CD4-positive, CD25-positive, alpha-beta regulatory T cell (primary cell): ENCODE results near the gene CHD1L. TPM values are rescaled to one million over a fixed set of nuclear protein-coding genes. Genes with fewer than 3 reads are reported as not detected.
"Not testable (repeated sequence)": the region's sequence is repeated elsewhere in the genome, so short reads cannot be mapped to it uniquely, and the experiment has no call there.

ENCODE experiments used
- ATAC-seq, 2 donors: fragments of 150-1000 bp; cut with Tn5 transposase; one replicate each; pipeline ENCODE4 v1.10.0; 2021; ENCODE audit warnings: low read depth in 2 of 2, moderate number of reproducible peaks in 2 of 2, moderate library complexity in 1 of 2
- DNase-seq, 3 donors: peaks; one replicate each; pipeline versions ENCODE4 v3.0.0 to v3.0.0-alpha.2; 2012 to 2022; ENCODE audit warnings: mixed read lengths in 1 of 3
- H3K27ac ChIP-seq: one replicate; pipeline ENCODE4 v1.7.0; 2013; ENCODE audit warnings: mild to moderate bottlenecking, low read length; ENCODE audit not compliant: insufficient read depth, poor library complexity, severe bottlenecking
- H3K27me3 ChIP-seq: one replicate; pipeline ENCODE4 v1.7.0; 2013; ENCODE audit warnings: low read length; ENCODE audit not compliant: control insufficient read depth, insufficient read depth
- H3K36me3 ChIP-seq: one replicate; pipeline ENCODE4 v1.7.0; 2013; ENCODE audit warnings: mild to moderate bottlenecking, low read length, moderate library complexity; ENCODE audit not compliant: control insufficient read depth, insufficient read depth
- H3K4me1 ChIP-seq: 2 replicates; pipeline ENCODE4 v1.7.0; 2013; ENCODE audit warnings: mild to moderate bottlenecking, low read length; ENCODE audit not compliant: insufficient read depth, control insufficient read depth, poor library complexity, severe bottlenecking
- H3K4me3 ChIP-seq: one replicate; pipeline ENCODE4 v1.7.0; 2013; ENCODE audit warnings: low read depth, mild to moderate bottlenecking, low read length, moderate library complexity
- H3K9me3 ChIP-seq, 2 experiments: 1 replicate in 1 of 2; 2 replicates in 1 of 2; pipeline ENCODE4 v1.7.0; 2013; ENCODE audit warnings: low read length in 2 of 2, mild to moderate bottlenecking in 1 of 2, moderate library complexity in 1 of 2; ENCODE audit not compliant: control insufficient read depth in 2 of 2
- H3K27ac Mint-ChIP-seq, 3 donors: one replicate each; pipeline ENCODE4 v1.8.0; 2020 to 2022; ENCODE audit warnings: mild to moderate bottlenecking in 3 of 3, mixed read lengths in 3 of 3, moderate library complexity in 2 of 3
- H3K27me3 Mint-ChIP-seq: one replicate; pipeline ENCODE4 v1.8.0; 2022; ENCODE audit warnings: mild to moderate bottlenecking, mixed read lengths
- H3K36me3 Mint-ChIP-seq: one replicate; pipeline ENCODE4 v1.8.0; 2020; ENCODE audit warnings: mixed read lengths
- H3K4me1 Mint-ChIP-seq, 4 donors: one replicate each; pipeline ENCODE4 v1.8.0; 2020 to 2022; ENCODE audit warnings: mixed read lengths in 4 of 4, mild to moderate bottlenecking in 1 of 4
- H3K4me3 Mint-ChIP-seq, 4 donors: one replicate each; pipeline ENCODE4 v1.8.0; 2020 to 2022; ENCODE audit warnings: mild to moderate bottlenecking in 4 of 4, mixed read lengths in 4 of 4, moderate library complexity in 3 of 4
- H3K9me3 Mint-ChIP-seq, 7 donors: one replicate each; pipeline ENCODE4 v1.8.0; 2020 to 2022; ENCODE audit warnings: mixed read lengths in 7 of 7, mild to moderate bottlenecking in 3 of 7, moderate library complexity in 2 of 7
- polyA plus RNA-seq, 4 donors: library from polyadenylated mRNA; unstranded; fragments of 300-500 nt; fragmentation: Illumina TruSeq; gene quantifications; one replicate each; pipeline ENCODE4 v1.2.3, GENCODE V29; 2021
- total RNA-seq: library from RNA; stranded (reverse); gene quantifications from one replicate; pipeline ENCODE4 v1.2.3, GENCODE V29; 2022

Gene CHD1L
- total and polyA plus RNA-seq, 5 donors from 2014 or later: 11.9 to 25.3 (median 17.8) TPM

- Histone ChIP-seq H3K4me1 (no peaks in the 10 kb centered on the region), H3K36me3 (no peaks in the 10 kb centered on the region), H3K9me3 (no peaks in the 10 kb centered on the region), H3K27me3 (peaks cover 2% of the 10 kb centered on the region), H3K27ac (no peak overlapping the region), H3K4me3 (no peak overlapping the region)
- Mint-ChIP-seq H3K4me1 (peaks cover 0 to 2% (median 0%) of the 10 kb centered on the region in 4 donors), H3K27ac (no peak overlapping the region), H3K4me3 (no peak overlapping the region), H3K27me3 (peaks cover 8% of the 10 kb centered on the region), H3K36me3 (peaks cover 2% of the 10 kb centered on the region), H3K9me3 (no peaks in the 10 kb centered on the region)
- no peak for ATAC-seq
- no peak for DNase-seq
Measured at GRCh38 chr1:147216124-147216523, 26.4 kb upstream of the CHD1L start.

GRCh38 chr1:147217141-147217540 lies 25.3 kb upstream of the CHD1L start:
- no peak overlapping the region for H3K4me3 Mint-ChIP-seq
- ATAC-seq (no peak), DNase-seq (no peak)
- H3K27ac Mint-ChIP-seq: no peak overlapping the region
- no peak overlapping the region for H3K27ac ChIP-seq
- no peak overlapping the region for H3K4me3 ChIP-seq
- no peaks in the 10 kb centered on the region for H3K9me3 Mint-ChIP-seq
- H3K4me1 ChIP-seq: no peaks in the 10 kb centered on the region
- H3K36me3 Mint-ChIP-seq: peaks cover 2% of the 10 kb centered on the region
- H3K27me3 ChIP-seq: peaks cover 2% of the 10 kb centered on the region
- H3K27me3 Mint-ChIP-seq: peaks cover 8% of the 10 kb centered on the region
- H3K36me3 ChIP-seq: no peaks in the 10 kb centered on the region
- peaks cover 0 to 2% (median 0%) of the 10 kb centered on the region in 4 donors for H3K4me1 Mint-ChIP-seq
- no peaks in the 10 kb centered on the region for H3K9me3 ChIP-seq

GRCh38 chr1:147218606-147219005 lies 23.9 kb upstream of the CHD1L start:
- Histone ChIP-seq H3K4me3 (no peak overlapping the region), H3K4me1 (no peaks in the 10 kb centered on the region), H3K27ac (no peak overlapping the region), H3K27me3 (peaks cover 2% of the 10 kb centered on the region), H3K9me3 (no peaks in the 10 kb centered on the region), H3K36me3 (no peaks in the 10 kb centered on the region)
- peaks cover 8% of the 10 kb centered on the region for H3K27me3 Mint-ChIP-seq
- H3K27ac Mint-ChIP-seq: no peak overlapping the region
- ATAC-seq (no peak), DNase-seq (no peak)
- no peaks in the 10 kb centered on the region for H3K9me3 Mint-ChIP-seq
- H3K4me1 Mint-ChIP-seq: peaks cover 0 to 4% (median 1%) of the 10 kb centered on the region in 4 donors
- H3K36me3 Mint-ChIP-seq: peaks cover 2% of the 10 kb centered on the region
- no peak overlapping the region for H3K4me3 Mint-ChIP-seq

DNA sequence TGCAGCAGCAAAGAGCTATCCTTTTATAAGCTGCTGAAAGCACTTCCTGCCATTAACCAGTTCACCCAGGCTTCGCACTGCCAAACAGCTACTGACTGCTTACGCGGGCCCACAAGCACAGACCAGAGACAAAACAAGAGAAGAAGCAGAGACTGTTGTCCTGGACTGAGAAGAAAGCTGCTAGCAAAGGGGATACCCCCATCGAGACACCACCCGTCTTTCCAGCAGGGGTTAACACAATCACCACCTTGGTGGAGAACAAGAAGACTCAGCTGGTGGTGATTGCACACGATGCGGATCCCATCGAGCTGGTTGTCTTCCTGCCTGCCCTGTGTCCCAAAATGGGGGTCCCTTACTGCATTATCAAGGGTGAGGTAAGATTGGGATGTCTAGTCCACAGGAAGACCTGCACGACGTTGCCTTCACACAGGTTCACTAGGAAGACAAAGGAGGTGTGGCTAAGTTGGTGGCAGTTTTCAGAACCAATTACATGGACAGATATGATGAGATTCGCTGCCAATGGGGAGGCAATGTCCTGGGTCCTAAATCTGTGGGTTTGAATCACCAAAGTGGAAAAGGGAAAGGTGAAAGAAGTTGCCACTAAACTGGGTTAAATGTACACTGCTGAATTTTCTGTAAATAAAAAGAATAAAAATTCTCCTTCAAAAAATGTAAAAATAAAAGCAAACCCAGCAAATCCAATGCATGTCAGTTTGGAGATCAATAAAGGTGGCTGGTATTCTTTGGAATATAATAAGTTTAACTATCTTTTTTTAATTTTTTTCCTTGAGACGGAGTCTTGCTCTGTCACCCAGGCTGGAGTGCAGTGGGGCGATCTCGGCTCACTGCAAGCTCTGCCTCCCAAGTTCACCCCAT lies 18.5 kb upstream of the CHD1L start:
- Histone ChIP-seq H3K27ac (no peak overlapping the region), H3K4me1 (peaks cover 12% of the 10 kb centered on the region), H3K27me3 (no peaks in the 10 kb centered on the region), H3K36me3 (no peaks in the 10 kb centered on the region), H3K9me3 (no peaks in the 10 kb centered on the region), H3K4me3 (no peak overlapping the region)
- Mint-ChIP-seq H3K27me3 (no peaks in the 10 kb centered on the region), H3K36me3 (no peaks in the 10 kb centered on the region), H3K9me3 (peaks cover 0 to 2% (median 0%) of the 10 kb centered on the region in 7 donors), H3K4me1 (peaks cover 5 to 27% (median 15%) of the 10 kb centered on the region in 4 donors), H3K4me3 (peak overlapping the region; percentile 60 to 88 (median 82)), H3K27ac (no peak overlapping the region)
- DNase-seq (no peak), ATAC-seq (no peak)

DNA sequence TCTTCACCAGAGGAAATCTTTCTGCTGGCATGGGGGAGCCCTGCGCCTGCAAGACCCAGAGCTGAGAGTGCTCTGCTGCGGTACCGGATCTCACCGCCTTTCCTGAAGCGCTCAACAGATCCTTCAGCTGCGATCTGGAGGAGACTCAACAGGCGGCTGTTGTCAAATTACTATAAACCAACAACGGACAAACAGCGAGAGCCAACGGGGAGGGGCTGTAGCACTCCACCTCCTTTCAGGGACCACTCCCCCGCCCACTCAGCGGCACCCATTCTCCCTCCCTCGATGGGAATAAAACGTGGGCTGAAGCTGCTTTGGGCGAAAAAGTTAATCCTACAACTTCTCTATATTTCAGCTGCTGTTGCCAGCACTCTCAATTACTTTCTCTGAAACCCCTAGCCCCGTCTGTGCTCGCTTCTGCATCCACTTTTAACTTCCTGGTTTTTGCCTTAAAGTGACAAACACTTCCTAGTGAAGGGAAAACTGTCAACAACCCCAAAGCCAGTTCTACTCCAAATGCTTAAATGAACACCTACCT lies 17.2 kb upstream of the CHD1L start, which contains the start of gene FMO5:
Gene FMO5, minus strand, starts transcription at position 147 of the 538 bp plus-strand sequence. CDS start 310 bp downstream, outside the sequence.
- H3K9me3 ChIP-seq: no peaks in the 10 kb centered on the region
- peaks cover 5 to 27% (median 15%) of the 10 kb centered on the region in 4 donors for H3K4me1 Mint-ChIP-seq
- ATAC-seq (peak; percentile 87), DNase-seq (peak; percentile 30 to 65 (median 38))
- peaks cover 0 to 2% (median 0%) of the 10 kb centered on the region in 7 donors for H3K9me3 Mint-ChIP-seq
- H3K4me3 ChIP-seq: peak within 1 kb of the TSS; percentile 92
- H3K4me1 ChIP-seq: peaks cover 12% of the 10 kb centered on the region
- H3K27me3 Mint-ChIP-seq: no peaks in the 10 kb centered on the region
- no peaks in the 10 kb centered on the region for H3K36me3 Mint-ChIP-seq
- no peaks in the 10 kb centered on the region for H3K36me3 ChIP-seq
- no peaks in the 10 kb centered on the region for H3K27me3 ChIP-seq
- H3K27ac ChIP-seq: no peak within 1 kb of the TSS
- peak within 1 kb of the TSS; percentile 88 to 99 (median 88) for H3K4me3 Mint-ChIP-seq
- H3K27ac Mint-ChIP-seq: peak within 1 kb of the TSS; percentile 73 to 84 (median 80)

DNA sequence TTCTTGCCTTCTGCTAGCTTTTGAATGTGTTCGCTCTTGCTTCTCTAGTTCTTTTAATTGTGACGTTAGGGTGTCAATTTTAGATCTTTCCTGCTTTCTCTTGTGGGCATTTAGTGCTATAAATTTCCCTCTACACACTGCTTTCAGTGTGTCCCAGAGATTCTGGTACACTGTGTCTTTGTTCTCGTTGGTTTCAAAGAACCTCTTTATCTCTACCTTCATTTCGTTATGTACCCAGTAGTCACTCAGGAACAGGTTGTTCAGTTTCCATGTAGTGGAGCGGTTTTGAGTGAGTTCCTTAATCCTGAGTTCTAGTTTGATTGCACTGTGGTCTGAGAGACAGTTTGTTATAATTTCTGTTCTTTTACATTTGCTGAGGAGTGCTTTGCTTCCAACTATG lies 11.5 kb upstream of the CHD1L start:
- not testable (repeated sequence) for H3K27ac ChIP-seq, H3K36me3 Mint-ChIP-seq, H3K27ac Mint-ChIP-seq, H3K27me3 Mint-ChIP-seq, H3K9me3 ChIP-seq, DNase-seq, H3K4me3 ChIP-seq, H3K27me3 ChIP-seq, H3K4me3 Mint-ChIP-seq, H3K36me3 ChIP-seq, H3K4me1 ChIP-seq, H3K9me3 Mint-ChIP-seq, ATAC-seq, H3K4me1 Mint-ChIP-seq

DNA sequence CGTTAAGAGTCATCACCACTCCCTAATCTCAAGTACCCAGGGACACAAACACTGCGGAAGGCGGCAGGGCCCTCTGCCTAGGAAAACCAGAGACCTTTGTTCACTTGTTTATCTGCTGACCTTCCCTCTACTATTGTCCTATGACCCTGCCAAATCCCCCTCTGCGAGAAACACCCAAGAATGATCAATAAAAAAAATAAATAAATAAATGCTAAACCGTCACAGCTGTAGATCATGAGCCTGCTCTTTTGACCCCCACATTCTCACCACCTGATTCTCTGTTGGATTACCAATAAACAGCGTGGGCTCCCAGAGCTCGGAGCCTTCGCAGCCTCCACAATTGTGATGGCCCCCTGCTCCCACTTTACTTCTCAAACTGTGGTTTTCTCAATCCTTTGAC lies 8.6 kb upstream of the CHD1L start:
- not testable (repeated sequence) for H3K4me3 Mint-ChIP-seq, H3K27me3 ChIP-seq, H3K4me1 ChIP-seq, H3K9me3 ChIP-seq, DNase-seq, H3K4me1 Mint-ChIP-seq, H3K27me3 Mint-ChIP-seq, H3K9me3 Mint-ChIP-seq, H3K27ac ChIP-seq, H3K4me3 ChIP-seq, H3K36me3 Mint-ChIP-seq, H3K36me3 ChIP-seq, ATAC-seq
- H3K27ac Mint-ChIP-seq: peak overlapping the region in 1 of 3 donors; percentile 21
